Progenitor cell of endocrine pancreas (in vitro differentiated cells): ENCODE measurements around the gene CAMP. TPM values are rescaled to one million over a fixed set of nuclear protein-coding genes. Genes with fewer than 3 reads are reported as not detected.

Experiments used
- DNase-seq: peaks from one replicate; pipeline ENCODE4 v3.0.0; 2021; ENCODE audit warnings: low spot score; ENCODE audit not compliant: unreplicated experiment
- H3K27ac Mint-ChIP-seq: 2 replicates; pipeline ENCODE4 v1.8.0; 2021; ENCODE audit warnings: mild to moderate bottlenecking, moderate library complexity, mixed read lengths
- H3K27me3 Mint-ChIP-seq: 2 replicates; pipeline ENCODE4 v1.8.0; 2021; ENCODE audit warnings: mixed read lengths
- H3K36me3 Mint-ChIP-seq: 2 replicates; pipeline ENCODE4 v1.8.0; 2022; ENCODE audit warnings: mixed read lengths; ENCODE audit not compliant: insufficient read depth
- H3K4me1 Mint-ChIP-seq: 2 replicates; pipeline ENCODE4 v1.8.0; 2021; ENCODE audit warnings: low read depth, mixed read lengths
- H3K4me3 Mint-ChIP-seq: 2 replicates; pipeline ENCODE4 v1.8.0; 2021; ENCODE audit warnings: low read depth, mild to moderate bottlenecking, moderate library complexity, mixed read lengths
- H3K9me3 Mint-ChIP-seq: 2 replicates; pipeline ENCODE4 v1.8.0; 2021; ENCODE audit warnings: low read depth, mixed read lengths
- total RNA-seq: library from RNA; stranded (reverse); gene quantifications from 2 replicates; pipeline ENCODE4 v1.2.1, GENCODE V29; 2021
- TF ChIP-seq, protein P1 (sequence below): fragments of 200-600 bp; sonication (generic); IDR thresholded peaks from one replicate; pipeline ENCODE4 v1.5.0; 2021; ENCODE audit warnings: antibody characterized with exemption, mild to moderate bottlenecking; ENCODE audit not compliant: unreplicated experiment

Gene CAMP
- total RNA-seq, 1 donor from 2014 or later, result not detected

- no peaks in the 10 kb centered on the region for H3K27me3 Mint-ChIP-seq
- H3K4me1 Mint-ChIP-seq, result no peaks in the 10 kb centered on the region
- H3K9me3 Mint-ChIP-seq, result no peaks in the 10 kb centered on the region
- H3K36me3 Mint-ChIP-seq, result peaks cover 26% of the 10 kb centered on the region
- TF ChIP-seq, protein P1, sequence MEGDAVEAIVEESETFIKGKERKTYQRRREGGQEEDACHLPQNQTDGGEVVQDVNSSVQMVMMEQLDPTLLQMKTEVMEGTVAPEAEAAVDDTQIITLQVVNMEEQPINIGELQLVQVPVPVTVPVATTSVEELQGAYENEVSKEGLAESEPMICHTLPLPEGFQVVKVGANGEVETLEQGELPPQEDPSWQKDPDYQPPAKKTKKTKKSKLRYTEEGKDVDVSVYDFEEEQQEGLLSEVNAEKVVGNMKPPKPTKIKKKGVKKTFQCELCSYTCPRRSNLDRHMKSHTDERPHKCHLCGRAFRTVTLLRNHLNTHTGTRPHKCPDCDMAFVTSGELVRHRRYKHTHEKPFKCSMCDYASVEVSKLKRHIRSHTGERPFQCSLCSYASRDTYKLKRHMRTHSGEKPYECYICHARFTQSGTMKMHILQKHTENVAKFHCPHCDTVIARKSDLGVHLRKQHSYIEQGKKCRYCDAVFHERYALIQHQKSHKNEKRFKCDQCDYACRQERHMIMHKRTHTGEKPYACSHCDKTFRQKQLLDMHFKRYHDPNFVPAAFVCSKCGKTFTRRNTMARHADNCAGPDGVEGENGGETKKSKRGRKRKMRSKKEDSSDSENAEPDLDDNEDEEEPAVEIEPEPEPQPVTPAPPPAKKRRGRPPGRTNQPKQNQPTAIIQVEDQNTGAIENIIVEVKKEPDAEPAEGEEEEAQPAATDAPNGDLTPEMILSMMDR, result no peak
- no peak overlapping the region for H3K27ac Mint-ChIP-seq
- no peak overlapping the region for H3K4me3 Mint-ChIP-seq
- no peak for DNase-seq
Observed at GRCh38 chr3:48248095-48248850, 25.0 kb downstream of the CAMP start.

GRCh38 chr3:48256557-48256956 is 33.3 kb downstream of the CAMP start:
- DNase-seq, result no peak
- no peak overlapping the region for H3K4me3 Mint-ChIP-seq
- H3K27ac Mint-ChIP-seq, result no peak overlapping the region
- H3K4me1 Mint-ChIP-seq, result no peaks in the 10 kb centered on the region
- H3K27me3 Mint-ChIP-seq, result no peaks in the 10 kb centered on the region
- TF ChIP-seq, protein P1, result no peak
- H3K36me3 Mint-ChIP-seq, result peaks cover 25% of the 10 kb centered on the region
- H3K9me3 Mint-ChIP-seq, result peaks cover 8% of the 10 kb centered on the region

- Mint-ChIP-seq H3K36me3 (peaks cover 22% of the 10 kb centered on the region), H3K27ac (no peak overlapping the region)
Observed at GRCh38 chr3:48258530-48258929, 35.2 kb downstream of the CAMP start.

DNA sequence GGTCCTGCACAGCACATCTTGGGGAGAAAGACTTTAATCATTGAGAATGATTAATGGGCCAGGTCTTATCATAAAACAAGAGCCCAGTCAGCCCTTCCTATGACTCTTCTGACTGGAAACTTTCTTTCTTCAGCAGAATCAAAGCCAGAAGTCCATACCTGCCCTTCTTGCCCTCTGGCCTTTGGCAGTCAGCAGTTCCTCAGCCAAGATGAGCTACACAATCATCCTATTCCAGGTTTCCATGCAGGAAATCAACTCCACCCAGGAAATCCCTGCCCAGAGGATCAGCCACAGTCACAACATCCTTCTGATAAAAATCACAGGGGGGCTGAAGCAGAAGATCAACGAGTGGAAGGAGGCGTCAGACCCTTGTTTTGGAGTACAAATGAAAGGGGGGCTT is 44.5 kb downstream of the CAMP start:
- TF ChIP-seq, protein P1, result no peak
- Mint-ChIP-seq H3K4me3 (no peak overlapping the region), H3K9me3 (no peaks in the 10 kb centered on the region), H3K36me3 (peaks cover 45% of the 10 kb centered on the region), H3K27me3 (no peaks in the 10 kb centered on the region), H3K27ac (peak overlapping the region; percentile 95), H3K4me1 (peaks cover 18% of the 10 kb centered on the region)
- no peak for DNase-seq

More at GRCh38 chr3:48258530-48258929, 35.2 kb downstream of the CAMP start:
- no peak for DNase-seq
- TF ChIP-seq, protein P1, result no peak
- Mint-ChIP-seq H3K27me3 (no peaks in the 10 kb centered on the region), H3K9me3 (peaks cover 8% of the 10 kb centered on the region), H3K4me3 (no peak overlapping the region), H3K4me1 (no peaks in the 10 kb centered on the region)

- peaks cover 45% of the 10 kb centered on the region for H3K36me3 Mint-ChIP-seq
- H3K4me1 Mint-ChIP-seq, result peaks cover 25% of the 10 kb centered on the region
- H3K9me3 Mint-ChIP-seq, result no peaks in the 10 kb centered on the region
- peak overlapping the region; percentile 95 for H3K27ac Mint-ChIP-seq
- TF ChIP-seq, protein P1, result no peak
- no peaks in the 10 kb centered on the region for H3K27me3 Mint-ChIP-seq
- no peak overlapping the region for H3K4me3 Mint-ChIP-seq
- DNase-seq, result no peak
Observed at GRCh38 chr3:48268381-48268935, 45.2 kb downstream of the CAMP start.
